Lower lobe of right lung (tissue), 2 donors: ENCODE measurements around the gene KIFC3. TPM values are rescaled to one million over a fixed set of nuclear protein-coding genes. Genes with fewer than 3 reads are reported as not detected.

ENCODE experiments used
- ATAC-seq, 2 donors: fragments of 200-7000 bp; cut with Tn5 transposase; one replicate each; pipeline ENCODE4 v1.9.1; 2020 to 2022; ENCODE audit warnings: mild to moderate bottlenecking in 2 of 2, moderate library complexity in 2 of 2
- DNase-seq: peaks from one replicate; pipeline ENCODE4 v3.0.0-alpha.2; 2020
- H3K27ac ChIP-seq: fragments of 200-600 bp; one replicate; pipeline ENCODE4 v1.8.0; 2022
- H3K27me3 ChIP-seq: fragments of 200-600 bp; one replicate; pipeline ENCODE4 v1.8.0; 2022; ENCODE audit warnings: low read depth
- H3K36me3 ChIP-seq: fragments of 200-600 bp; one replicate; pipeline ENCODE4 v1.8.0; 2022; ENCODE audit warnings: mild to moderate bottlenecking
- H3K4me1 ChIP-seq: fragments of 200-600 bp; one replicate; pipeline ENCODE4 v1.8.0; 2022
- H3K4me3 ChIP-seq: fragments of 200-600 bp; one replicate; pipeline ENCODE4 v1.8.0; 2022; ENCODE audit warnings: mild to moderate bottlenecking
- H3K9me3 ChIP-seq: fragments of 200-600 bp; one replicate; pipeline ENCODE4 v1.8.0; 2022
- CTCF ChIP-seq: fragments of 200-600 bp; IDR thresholded peaks from one replicate; pipeline ENCODE4 v1.8.0; 2022; ENCODE audit warnings: antibody characterized with exemption, mild to moderate bottlenecking
- intact Hi-C: fragments of 100-400 bp; cut with DNase I; formaldehyde crosslinking; loops from one replicate; pipeline ENCODE4 v1.11.0; 2022
- total RNA-seq: library from RNA; stranded (reverse); fragmentation: NEBNext Ultra II Directional; extraction: Animal tissue kit (Norgen Biotek cat#: 25700); gene quantifications from one replicate; pipeline ENCODE4 v1.2.1, GENCODE V29; 2021
- donor health status: DM: no; HTN: yes; CAD: no; lungs with severe emphysema.

Gene KIFC3
- total RNA-seq, 1 donor from 2014 or later: 70.9 TPM

GRCh38 chr16:57773019-57773418 is 29.3 kb downstream of the KIFC3 start:
- Histone ChIP-seq H3K4me3 (no peak overlapping the region), H3K36me3 (peaks cover 64% of the 10 kb centered on the region), H3K4me1 (no peaks in the 10 kb centered on the region), H3K27me3 (no peaks in the 10 kb centered on the region), H3K9me3 (no peaks in the 10 kb centered on the region), H3K27ac (no peak overlapping the region)
- intact Hi-C loops: no loop called here
- ATAC-seq: no peak
- TF ChIP-seq CTCF: no peak
- DNase-seq: no peak

GRCh38 chr16:57771141-57771785 is 31.0 kb downstream of the KIFC3 start:
- no peak overlapping the region for H3K27ac ChIP-seq

GRCh38 chr16:57770361-57770760 is 31.9 kb downstream of the KIFC3 start:
- TF ChIP-seq CTCF: no peak
- Histone ChIP-seq H3K4me1 (no peaks in the 10 kb centered on the region), H3K4me3 (no peak overlapping the region), H3K27ac (no peak overlapping the region), H3K27me3 (no peaks in the 10 kb centered on the region), H3K36me3 (peaks cover 75% of the 10 kb centered on the region), H3K9me3 (no peaks in the 10 kb centered on the region)
- no peak for DNase-seq
- intact Hi-C loops: no loop called here
- no peak for ATAC-seq

More at GRCh38 chr16:57771141-57771785, 31.0 kb downstream of the KIFC3 start:
- no peak for ATAC-seq
- no peak for TF ChIP-seq CTCF
- no peak overlapping the region for H3K4me3 ChIP-seq
- peaks cover 75% of the 10 kb centered on the region for H3K36me3 ChIP-seq
- H3K27me3 ChIP-seq: no peaks in the 10 kb centered on the region
- no peaks in the 10 kb centered on the region for H3K4me1 ChIP-seq
- no peaks in the 10 kb centered on the region for H3K9me3 ChIP-seq
- intact Hi-C loops: no loop called here
- no peak for DNase-seq

- DNase-seq (peak; percentile 41), ATAC-seq (no peak)
- no peaks in the 10 kb centered on the region for H3K27me3 ChIP-seq
- intact Hi-C loops: no loop called here
- no peak for TF ChIP-seq CTCF
- H3K27ac ChIP-seq: no peak overlapping the region
- H3K9me3 ChIP-seq: no peaks in the 10 kb centered on the region
- no peaks in the 10 kb centered on the region for H3K4me1 ChIP-seq
- H3K4me3 ChIP-seq: no peak overlapping the region
- peaks cover 77% of the 10 kb centered on the region for H3K36me3 ChIP-seq
These were observed 32.6 kb downstream of the KIFC3 start for GRCh38 chr16:57769541-57770145.

- no peaks in the 10 kb centered on the region for H3K4me1 ChIP-seq
- no peak overlapping the region for H3K27ac ChIP-seq
- TF ChIP-seq CTCF: no peak
- no peaks in the 10 kb centered on the region for H3K9me3 ChIP-seq
- H3K27me3 ChIP-seq: no peaks in the 10 kb centered on the region
- H3K4me3 ChIP-seq: no peak overlapping the region
- intact Hi-C loops: no loop called here
- ATAC-seq (no peak), DNase-seq (peak; percentile 39)
- peaks cover 88% of the 10 kb centered on the region for H3K36me3 ChIP-seq
These were observed 35.5 kb downstream of the KIFC3 start for GRCh38 chr16:57766714-57767348.
